NCI-H345 (cell line): ENCODE measurements around the gene CTIF.

Experiments used
- DNase-seq: peaks from one replicate; lab custom pipeline; 2025; lab: John Stamatoyannopoulos, UW

The CTIF gene

GRCh38 chr18:48753691-48754090, 214.9 kb downstream of the CTIF start:
- DNase-seq, result no peak

GRCh38 chr18:48754559-48754958, 215.7 kb downstream of the CTIF start:
- no peak for DNase-seq

GRCh38 chr18:48754993-48755473, 216.2 kb downstream of the CTIF start:
- DNase-seq, result no peak

GRCh38 chr18:48756511-48757226, 217.8 kb downstream of the CTIF start:
- no peak for DNase-seq

GRCh38 chr18:48757367-48757766, 218.5 kb downstream of the CTIF start:
- DNase-seq, result no peak

GRCh38 chr18:48757906-48758305, 219.1 kb downstream of the CTIF start:
- DNase-seq, result no peak

GRCh38 chr18:48761582-48761981, 222.8 kb downstream of the CTIF start:
- no peak for DNase-seq

GRCh38 chr18:48762022-48762421, 223.2 kb downstream of the CTIF start:
- DNase-seq, result no peak

- no peak for DNase-seq
These were observed 224.2 kb downstream of the CTIF start for GRCh38 chr18:48762836-48763718.

GRCh38 chr18:48763719-48764100, 224.9 kb downstream of the CTIF start:
- no peak for DNase-seq

- DNase-seq, result no peak
These were observed 226.2 kb downstream of the CTIF start for GRCh38 chr18:48765053-48765452.

- DNase-seq, result no peak
These were observed 227.2 kb downstream of the CTIF start for GRCh38 chr18:48766026-48766425.

- no peak for DNase-seq
These were observed 227.7 kb downstream of the CTIF start for GRCh38 chr18:48766487-48766886.

- no peak for DNase-seq
These were observed 228.4 kb downstream of the CTIF start for GRCh38 chr18:48767090-48767690.

GRCh38 chr18:48769006-48769636, 230.3 kb downstream of the CTIF start:
- DNase-seq, result no peak

- no peak for DNase-seq
These were observed 231.4 kb downstream of the CTIF start for GRCh38 chr18:48770243-48770642.

- DNase-seq, result no peak
These were observed 233.0 kb downstream of the CTIF start for GRCh38 chr18:48771641-48772375.

- DNase-seq, result no peak
These were observed 233.6 kb downstream of the CTIF start for GRCh38 chr18:48772457-48772856.

- no peak for DNase-seq
These were observed 235.0 kb downstream of the CTIF start for GRCh38 chr18:48773821-48774220.

- no peak for DNase-seq
These were observed 236.1 kb downstream of the CTIF start for GRCh38 chr18:48774941-48775340.

GRCh38 chr18:48775372-48776155, 236.7 kb downstream of the CTIF start:
- no peak for DNase-seq
